ENCODE data around the gene ELOVL4. TPM values are rescaled to one million over a fixed set of nuclear protein-coding genes. Genes with fewer than 3 reads are reported as not detected.

ELOVL4 gene
- total and polyA plus RNA-seq, 2 of the 4 experiments (the other 2 are of a cell fraction), result 2.2 to 2.3 TPM

DNA sequence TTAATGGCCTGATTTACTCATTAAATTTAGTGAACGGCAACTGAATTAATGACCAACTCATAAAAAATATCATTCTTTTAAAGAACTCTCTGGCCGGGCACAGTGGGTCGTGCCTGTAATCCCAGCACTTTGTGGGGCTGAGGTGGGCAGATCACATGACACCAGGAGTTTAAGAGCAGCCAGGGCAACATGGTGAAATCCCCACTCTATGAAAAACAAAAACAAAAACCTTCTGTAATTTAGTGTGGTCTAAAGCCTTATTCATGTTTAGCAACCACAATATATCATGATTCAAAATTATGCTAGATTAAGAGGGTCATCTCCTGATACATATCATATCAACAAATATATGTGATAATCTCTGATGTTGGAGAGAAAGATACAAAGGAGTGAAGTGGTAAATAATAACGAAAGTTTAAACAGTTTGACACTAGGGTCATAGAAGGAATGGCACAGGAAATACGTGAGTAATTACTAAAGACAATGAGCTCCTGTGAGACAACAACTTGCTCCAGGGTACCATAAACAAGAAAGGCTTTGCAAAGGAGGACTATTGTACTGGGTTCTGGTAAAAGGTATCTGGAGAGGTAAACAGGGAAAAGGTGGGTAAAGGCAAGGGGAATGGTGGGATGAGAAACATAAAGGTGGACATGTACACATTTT is 5.7 kb downstream of the ELOVL4 start:
- CTCF ChIA-PET, result no interaction called here
- H3K4me3 ChIP-seq (ENCODE audit: insufficient read depth, low read depth, low read length), result no peak overlapping the region
- BruUV-seq (replicated peaks), result no TSS peak

More for the DNA sequence above, 5.7 kb downstream of the ELOVL4 start:
- H3K18ac ChIP-seq (ENCODE audit: low read depth, low read length), result no peak overlapping the region
- H3K27ac ChIP-seq (ENCODE audit: insufficient read depth, low read length), result no peak overlapping the region
- dilution Hi-C loops (cut with HindIII; ENCODE audit: low sequenced_read_pairs, unreplicated experiment), result no loop called here
- intact Hi-C loops (cut with micrococcal nuclease), result no loop called here
- no peaks in the 10 kb centered on the region for H4K20me1 ChIP-seq (ENCODE audit: insufficient read depth, low read length)
- TF ChIP-seq RAD21 (IDR thresholded peaks at IDR 0.05; ENCODE audit: low read length) (no peak), RCOR1 (IDR thresholded peaks at IDR 0.05; ENCODE audit: insufficient replicate concordance, low read length) (no peak), USF2 (IDR thresholded peaks at IDR 0.05; ENCODE audit: low read depth, low read length) (no peak), POLR2A (IDR thresholded peaks at IDR 0.05; ENCODE audit: low read depth, low read length) (no peak), MAZ (IDR thresholded peaks at IDR 0.05; ENCODE audit: borderline replicate concordance, low read depth, low read length) (no peak), SMC3 (IDR thresholded peaks at IDR 0.05; ENCODE audit: low read depth, low read length) (no peak), FOS (IDR thresholded peaks at IDR 0.05; ENCODE audit: low read depth, low read length) (no peak)
- TF ChIP-seq, protein P1, sequence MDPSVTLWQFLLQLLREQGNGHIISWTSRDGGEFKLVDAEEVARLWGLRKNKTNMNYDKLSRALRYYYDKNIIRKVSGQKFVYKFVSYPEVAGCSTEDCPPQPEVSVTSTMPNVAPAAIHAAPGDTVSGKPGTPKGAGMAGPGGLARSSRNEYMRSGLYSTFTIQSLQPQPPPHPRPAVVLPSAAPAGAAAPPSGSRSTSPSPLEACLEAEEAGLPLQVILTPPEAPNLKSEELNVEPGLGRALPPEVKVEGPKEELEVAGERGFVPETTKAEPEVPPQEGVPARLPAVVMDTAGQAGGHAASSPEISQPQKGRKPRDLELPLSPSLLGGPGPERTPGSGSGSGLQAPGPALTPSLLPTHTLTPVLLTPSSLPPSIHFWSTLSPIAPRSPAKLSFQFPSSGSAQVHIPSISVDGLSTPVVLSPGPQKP (IDR thresholded peaks at IDR 0.05; ENCODE audit: borderline replicate concordance, low read depth, low read length), result no peak
- TF ChIP-seq, protein P2, sequence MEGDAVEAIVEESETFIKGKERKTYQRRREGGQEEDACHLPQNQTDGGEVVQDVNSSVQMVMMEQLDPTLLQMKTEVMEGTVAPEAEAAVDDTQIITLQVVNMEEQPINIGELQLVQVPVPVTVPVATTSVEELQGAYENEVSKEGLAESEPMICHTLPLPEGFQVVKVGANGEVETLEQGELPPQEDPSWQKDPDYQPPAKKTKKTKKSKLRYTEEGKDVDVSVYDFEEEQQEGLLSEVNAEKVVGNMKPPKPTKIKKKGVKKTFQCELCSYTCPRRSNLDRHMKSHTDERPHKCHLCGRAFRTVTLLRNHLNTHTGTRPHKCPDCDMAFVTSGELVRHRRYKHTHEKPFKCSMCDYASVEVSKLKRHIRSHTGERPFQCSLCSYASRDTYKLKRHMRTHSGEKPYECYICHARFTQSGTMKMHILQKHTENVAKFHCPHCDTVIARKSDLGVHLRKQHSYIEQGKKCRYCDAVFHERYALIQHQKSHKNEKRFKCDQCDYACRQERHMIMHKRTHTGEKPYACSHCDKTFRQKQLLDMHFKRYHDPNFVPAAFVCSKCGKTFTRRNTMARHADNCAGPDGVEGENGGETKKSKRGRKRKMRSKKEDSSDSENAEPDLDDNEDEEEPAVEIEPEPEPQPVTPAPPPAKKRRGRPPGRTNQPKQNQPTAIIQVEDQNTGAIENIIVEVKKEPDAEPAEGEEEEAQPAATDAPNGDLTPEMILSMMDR (conservative IDR thresholded peaks at IDR 0.05; ENCODE audit: low read depth, low read length), result no peak
- WGBS, 2 experiments (ENCODE audit: extremely low coverage in 2 of 2, insufficient read length in 1 of 2), result 86% methylated on average over 1 of the region's 5 CpGs; no CpG with 5 or more reads in 1 of the 2 experiments
- H3K9me3 ChIP-seq (ENCODE audit: control insufficient read depth, insufficient read depth, low read length), result no peaks in the 10 kb centered on the region
- in situ Hi-C loops (cut with MboI; ENCODE audit: low sequenced_read_pairs), result loop anchor here (10.0 kb wide), 1 partner anchor 63 kb away; the partner anchor contains the start of gene TTK
- no peak overlapping the region for H3K14ac ChIP-seq (replicated peaks; ENCODE audit: low read depth, low read length)
- POLR2A ChIA-PET (ENCODE audit: unreplicated experiment), result no interaction called here
- peaks cover 8% of the 10 kb centered on the region; the same call in 1 of the 2 replicates for H3K9me1 ChIP-seq (ENCODE audit: insufficient read depth, low read length)
- no peak overlapping the region for H2AK5ac ChIP-seq (ENCODE audit: low read depth, low read length)
- no peak overlapping the region for H2BK120ac ChIP-seq (ENCODE audit: low read depth, low read length)
- no peak overlapping the region for H3K23ac ChIP-seq (ENCODE audit: low read depth, low read length)
- H3K4ac ChIP-seq (ENCODE audit: low read depth, low read length), result no peak overlapping the region
- H4K8ac ChIP-seq (ENCODE audit: low read depth in 2 of 2, low read length in 2 of 2), result no peak overlapping the region
- no peaks in the 10 kb centered on the region for H3K36me3 ChIP-seq (ENCODE audit: control insufficient read depth, insufficient read depth, low read length)
- no peaks in the 10 kb centered on the region for H3K27me3 ChIP-seq (ENCODE audit: control insufficient read depth, insufficient read depth, low read length)
- no peak overlapping the region for H4K91ac ChIP-seq (ENCODE audit: insufficient read depth, low read depth, low read length)
- no peak overlapping the region for H2BK5ac ChIP-seq (ENCODE audit: low read depth, low read length, poor library complexity, severe bottlenecking)
- DNase-seq (no peak), ATAC-seq (ENCODE audit: low read depth) (no peak)
- H2AK9ac ChIP-seq (replicated peaks; ENCODE audit: low read depth, low read length, poor library complexity), result no peak overlapping the region
- H2AFZ ChIP-seq (replicated peaks; ENCODE audit: low read length, poor library complexity), result no peak overlapping the region
- H2BK20ac ChIP-seq (ENCODE audit: low read depth, low read length), result no peak overlapping the region
- H2BK15ac ChIP-seq (ENCODE audit: low read depth, low read length), result no peak overlapping the region
- H3K79me1 ChIP-seq (ENCODE audit: low read depth in 1 of 2, low read length in 2 of 2), result peaks cover 20 to 31% of the 10 kb centered on the region in 2 experiments
- no peak overlapping the region for H4K5ac ChIP-seq (ENCODE audit: low read depth, low read length)
- no peak overlapping the region for H3K9ac ChIP-seq (ENCODE audit: low read depth, low read length)
- 0 out of 2 replicates have a peak, but pooled peaks cover 1% of the 10 kb centered on the region for H3K4me1 ChIP-seq (ENCODE audit: control insufficient read depth, insufficient read depth, low read length)
- no peak overlapping the region for H3K56ac ChIP-seq (ENCODE audit: extremely low read depth, insufficient read depth, low read length)
- no peak overlapping the region for H3K4me2 ChIP-seq (ENCODE audit: low read depth, low read length)

Measured in IMR-90 (cell line).